Activated CD8-positive, alpha-beta memory T cell treated with anti-CD3 and anti-CD28 coated beads for 36 hours (primary cell): ENCODE data around the gene BPIFB1. TPM values are rescaled to one million over a fixed set of nuclear protein-coding genes. Genes with fewer than 3 reads are reported as not detected.

Experiments used
- CTCF ChIA-PET: fragments of 350-600 bp; sonication (Branson Sonifier 250); formaldehyde crosslinking; loops from one replicate; lab custom pipeline; 2021; ENCODE audit warnings: antibody characterized with exemption; lab: Charles Lee
- POLR2A ChIA-PET: fragments of 350-600 bp; sonication (Branson Sonifier 250); formaldehyde crosslinking; loops from one replicate; lab custom pipeline; 2021; ENCODE audit warnings: antibody characterized with exemption; lab: Charles Lee
- total RNA-seq, 2 experiments: library from RNA; stranded (reverse); gene quantifications; one replicate each; pipeline ENCODE4 v1.2.3, GENCODE V29; 2021

Gene BPIFB1
- total RNA-seq, 2 experiments from 2014 or later, result not detected

GRCh38 chr20:33263784-33264183 is 19.2 kb upstream of the BPIFB1 start:
- POLR2A ChIA-PET, result no interaction called here
- CTCF ChIA-PET, result no interaction called here

GRCh38 chr20:33267701-33268100 is 15.3 kb upstream of the BPIFB1 start:
- CTCF ChIA-PET, result no interaction called here
- POLR2A ChIA-PET, result no interaction called here

- ChIA-PET POLR2A (no interaction called here), CTCF (no interaction called here)
These were observed 10.7 kb upstream of the BPIFB1 start for GRCh38 chr20:33272155-33272873.

GRCh38 chr20:33273117-33273851 is 9.7 kb upstream of the BPIFB1 start:
- CTCF ChIA-PET, result no interaction called here

GRCh38 chr20:33275215-33275614 is 7.8 kb upstream of the BPIFB1 start:
- CTCF ChIA-PET, result no interaction called here
- POLR2A ChIA-PET, result no interaction called here

More at GRCh38 chr20:33273117-33273851, 9.7 kb upstream of the BPIFB1 start:
- POLR2A ChIA-PET, result no interaction called here

DNA sequence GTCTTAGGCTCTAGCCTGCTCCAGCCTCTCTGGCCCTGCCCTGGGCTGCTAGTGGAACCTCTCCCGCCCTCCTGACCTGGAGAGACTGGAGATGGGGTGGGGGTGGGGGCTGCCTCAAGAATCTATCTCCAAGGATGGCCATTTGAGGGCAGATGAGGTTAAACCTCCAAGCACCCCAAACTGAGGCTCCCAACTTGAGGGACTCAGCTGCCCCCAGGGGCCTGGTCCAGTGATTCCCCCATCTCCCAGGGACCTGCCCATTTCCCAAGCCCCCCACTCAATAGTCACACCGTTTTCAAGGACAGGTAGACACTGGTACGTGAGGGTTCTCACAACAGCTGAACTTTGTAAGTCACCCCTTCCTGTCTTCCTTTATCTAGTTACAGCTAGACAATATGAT is 7.1 kb upstream of the BPIFB1 start:
- ChIA-PET POLR2A (no interaction called here), CTCF (no interaction called here)

DNA sequence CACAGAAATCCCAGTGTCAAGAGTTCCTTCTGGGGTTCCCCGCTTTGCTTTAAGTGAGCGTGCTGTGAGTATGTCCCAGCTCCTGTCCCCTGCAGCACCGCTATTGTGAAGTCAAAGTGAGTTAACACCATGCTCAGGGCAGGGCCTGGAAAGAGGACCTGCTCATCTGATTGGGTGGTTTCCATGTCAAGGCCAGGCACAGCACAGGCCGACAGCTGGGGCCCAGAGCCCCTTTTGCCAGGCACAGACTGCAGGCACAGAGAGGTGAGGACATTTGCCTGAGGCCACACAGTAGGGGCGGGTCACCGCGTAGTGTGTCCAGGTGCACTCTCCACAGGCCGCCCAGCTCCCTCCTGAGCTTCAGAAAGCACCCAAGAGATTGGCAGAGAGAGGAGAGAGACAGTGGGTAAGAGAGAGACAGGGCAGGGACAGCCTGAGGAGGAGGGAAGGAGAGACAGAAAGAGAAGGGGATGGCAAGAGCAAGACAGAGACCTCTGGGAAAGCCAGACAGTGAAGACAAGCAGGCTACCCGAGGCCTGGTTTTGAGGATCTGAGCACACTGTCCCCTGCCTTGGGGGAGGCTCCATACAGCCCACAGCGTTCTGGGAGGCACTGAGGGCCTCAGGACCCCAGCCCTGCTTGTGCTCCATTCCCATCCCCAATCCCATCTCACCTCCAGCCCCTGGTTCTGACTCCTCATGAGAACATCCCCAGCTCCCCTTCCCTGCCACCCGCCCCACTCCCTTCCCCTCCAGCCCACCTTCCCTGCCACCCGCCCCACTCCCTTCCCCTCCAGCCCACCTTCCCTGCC is 6.5 kb upstream of the BPIFB1 start:
- CTCF ChIA-PET, result no interaction called here
- POLR2A ChIA-PET, result no interaction called here

DNA sequence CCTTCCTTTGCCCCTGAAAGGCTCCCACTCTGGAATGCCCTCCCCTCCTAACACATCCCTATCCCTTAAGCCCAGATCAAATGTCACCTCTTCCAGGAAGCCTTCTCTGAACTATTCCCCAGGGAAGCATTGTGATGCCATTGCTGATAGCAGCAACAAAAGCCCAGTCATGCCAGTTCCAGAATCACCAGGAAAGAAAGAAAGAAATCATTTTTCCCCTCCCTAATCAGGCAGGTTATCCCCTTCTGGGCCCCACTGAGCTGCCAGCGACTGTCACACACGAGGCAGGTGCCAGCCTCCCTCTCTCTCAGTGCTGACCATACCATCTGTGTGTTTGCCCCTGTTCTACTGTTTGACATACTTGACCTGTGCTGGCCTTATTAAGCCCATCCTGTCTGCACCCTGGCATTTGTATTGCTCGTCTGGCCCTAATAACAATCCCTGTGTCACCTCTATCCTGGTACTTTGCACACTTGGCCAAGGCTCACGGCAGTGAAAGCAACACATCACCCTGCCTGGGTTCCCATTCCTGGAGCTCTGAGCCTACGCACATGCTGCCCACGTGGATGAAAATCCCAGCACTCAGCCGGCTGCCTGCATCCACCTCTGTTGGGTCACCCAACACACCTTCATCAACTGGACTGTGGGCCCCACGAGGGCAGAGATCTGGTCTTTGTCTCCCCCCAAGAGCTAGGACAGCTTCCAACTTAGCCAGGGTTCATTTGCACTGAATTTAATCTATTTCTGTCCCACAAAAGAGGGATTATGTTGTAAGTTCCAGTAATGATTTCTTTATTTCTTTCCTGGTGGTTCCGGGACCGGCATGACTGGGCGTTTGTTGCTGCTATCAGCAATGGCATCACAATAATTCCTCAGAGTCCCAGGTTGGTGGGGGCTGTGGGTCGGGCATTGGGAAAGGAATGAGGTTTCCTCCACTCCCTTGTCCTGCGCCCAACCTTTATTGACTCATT is 5.3 kb upstream of the BPIFB1 start:
- POLR2A ChIA-PET, result no interaction called here
- CTCF ChIA-PET, result no interaction called here

- CTCF ChIA-PET, result no interaction called here
- POLR2A ChIA-PET, result no interaction called here
These were observed 4.3 kb upstream of the BPIFB1 start for GRCh38 chr20:33278700-33279099.

GRCh38 chr20:33279261-33279910 is 3.6 kb upstream of the BPIFB1 start:
- POLR2A ChIA-PET, result no interaction called here

DNA sequence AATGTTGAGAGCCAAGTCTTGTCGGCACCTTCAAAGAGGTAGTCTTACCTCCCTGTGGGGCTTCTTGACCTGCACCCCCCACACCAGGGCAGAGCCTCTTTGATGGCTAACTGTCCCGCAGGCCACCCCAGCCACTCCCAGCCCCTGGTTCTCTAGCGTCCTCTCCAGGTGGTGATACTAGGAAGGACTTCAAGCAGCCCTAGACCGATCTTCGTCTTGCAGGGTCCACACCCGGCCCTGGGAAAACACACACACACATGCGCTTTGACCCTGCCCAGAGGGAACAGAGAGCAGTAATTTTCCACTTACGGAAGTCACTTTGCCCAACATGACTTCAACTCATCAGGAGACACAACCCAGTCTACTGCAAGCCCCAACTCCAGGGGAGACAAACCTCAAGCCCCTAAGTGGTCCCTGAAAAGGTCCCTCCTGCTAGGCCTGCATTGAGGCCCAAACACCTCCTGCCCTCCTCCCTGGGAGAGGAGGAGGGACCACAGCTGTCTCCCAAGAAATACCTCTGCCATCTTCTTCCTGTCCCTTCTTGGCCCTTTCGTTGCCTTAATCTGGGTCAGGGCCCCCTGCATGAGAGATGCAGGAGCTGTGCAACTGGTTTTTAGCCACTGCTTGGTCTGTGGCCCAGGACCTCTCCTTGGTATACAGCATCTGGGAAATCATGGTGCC is 2.9 kb upstream of the BPIFB1 start:
- CTCF ChIA-PET, result no interaction called here
- POLR2A ChIA-PET, result no interaction called here

More at GRCh38 chr20:33279261-33279910, 3.6 kb upstream of the BPIFB1 start:
- CTCF ChIA-PET, result no interaction called here

DNA sequence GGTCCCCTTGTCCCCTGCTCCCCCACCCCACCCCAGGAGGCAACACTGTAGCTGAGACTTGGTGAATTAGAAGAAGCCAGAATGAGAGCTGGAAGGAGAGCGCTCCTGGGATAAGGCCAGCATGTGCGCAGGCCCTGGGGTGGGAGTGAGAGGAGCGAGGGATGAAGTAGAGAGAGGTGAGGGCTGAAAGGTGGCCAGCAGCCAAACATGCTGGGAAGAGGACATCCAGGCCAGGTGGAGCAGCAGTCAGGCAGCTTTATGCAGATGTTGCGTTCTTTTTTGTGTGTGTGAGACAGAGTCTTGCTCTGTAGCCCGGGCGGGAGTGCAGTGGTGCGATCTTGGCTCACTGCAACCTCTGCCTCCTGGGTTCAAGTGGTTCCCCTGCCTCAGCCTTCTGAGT is 2.2 kb upstream of the BPIFB1 start:
- POLR2A ChIA-PET, result no interaction called here
- CTCF ChIA-PET, result no interaction called here

DNA sequence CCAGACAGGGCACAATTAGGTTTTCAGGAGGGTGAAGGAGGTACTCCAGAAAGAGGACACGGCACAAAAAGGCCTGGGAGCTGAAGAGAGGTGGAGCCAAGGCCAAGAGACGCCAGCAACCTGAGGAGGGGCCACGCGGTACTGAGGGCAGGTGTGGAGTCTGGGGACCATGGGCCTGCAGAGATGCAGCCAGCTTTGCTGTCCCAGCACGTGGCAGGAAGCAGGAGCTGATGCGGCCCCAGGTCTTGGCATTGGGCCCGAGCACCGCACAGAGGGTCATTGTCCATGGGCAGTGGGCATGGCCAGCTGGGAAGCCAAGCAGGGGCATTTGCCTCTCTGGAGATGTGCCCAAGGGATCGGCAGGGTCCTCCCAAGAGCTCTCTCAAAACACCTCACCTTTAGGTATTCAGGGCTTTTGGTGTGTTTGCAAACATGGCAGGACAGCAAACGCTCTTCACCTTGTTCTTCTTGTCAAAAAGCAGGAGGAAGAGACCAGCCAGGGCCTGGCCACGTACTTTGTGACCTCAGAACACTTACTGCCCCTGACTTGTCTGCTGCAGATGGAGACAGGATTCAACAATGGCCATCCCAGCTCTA is 1.4 kb upstream of the BPIFB1 start:
- ChIA-PET CTCF (interaction anchor here (0.7 to 1.8 kb wide), 3 partner anchors 10 to 19 kb away, joined by 3 to 5 read pairs (median 4); no protein-coding TSS in a partner anchor), POLR2A (interaction anchor here (0.5 kb wide), 1 partner anchor 858 kb away, joined by 5 read pairs; no protein-coding TSS in a partner anchor)

GRCh38 chr20:33282196-33282934 is 649 bp upstream of the BPIFB1 start:
- POLR2A ChIA-PET, result interaction anchor here (0.5 kb wide), 1 partner anchor 857 kb away, joined by 5 read pairs; no protein-coding TSS in a partner anchor
- CTCF ChIA-PET, result interaction anchor here (1.3 to 1.8 kb wide), 2 partner anchors 9 to 17 kb away, joined by 4 to 5 read pairs; no protein-coding TSS in a partner anchor

DNA sequence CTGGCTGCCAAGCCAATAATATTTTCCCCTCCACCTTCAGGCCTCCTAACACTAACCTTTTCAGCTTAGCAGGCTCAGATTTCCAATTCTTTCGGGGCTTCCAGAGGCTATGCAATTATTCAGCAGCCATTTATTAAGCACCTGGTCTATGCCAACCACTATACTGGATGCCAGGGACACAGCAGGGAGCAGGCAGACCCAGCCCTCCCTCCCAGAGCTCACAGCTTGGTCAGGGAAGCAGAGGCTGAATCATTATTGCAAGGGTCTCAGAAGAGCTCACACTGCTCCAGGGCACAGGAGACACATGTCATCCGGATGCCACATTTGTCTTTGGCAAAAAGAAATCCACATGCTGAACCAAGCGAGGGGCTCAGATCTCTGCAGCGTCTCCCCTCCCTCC is 1.3 kb downstream of the BPIFB1 start:
- CTCF ChIA-PET, result interaction anchor here (0.6 kb wide), 1 partner anchor 327 kb away, joined by 5 read pairs; no protein-coding TSS in a partner anchor
- POLR2A ChIA-PET, result no interaction called here

DNA sequence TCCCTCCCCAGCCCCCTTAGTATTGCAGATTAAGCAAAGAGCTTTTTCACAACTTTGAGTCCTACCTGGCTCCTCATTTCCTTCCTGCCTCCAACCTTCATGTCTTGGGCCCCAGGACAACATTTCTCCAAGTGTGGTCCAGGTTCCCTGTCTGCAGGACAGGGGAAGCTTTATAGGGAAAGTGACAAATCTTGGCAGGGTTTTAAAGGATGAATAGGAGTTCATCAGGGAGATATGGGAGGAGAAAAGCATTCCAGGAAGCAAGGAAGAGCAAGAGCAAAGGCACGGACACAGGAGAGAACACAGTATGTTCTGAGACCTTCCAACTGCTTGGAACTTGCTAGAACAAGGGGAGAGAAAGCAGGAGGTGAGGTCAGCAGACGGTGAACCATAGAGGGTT is 1.9 kb downstream of the BPIFB1 start:
- ChIA-PET CTCF (interaction anchor here (1.2 kb wide), 1 partner anchor 10 kb away, joined by 4 read pairs; no protein-coding TSS in a partner anchor), POLR2A (no interaction called here)
